ENCODE results near the gene SEMA4F.

DNA sequence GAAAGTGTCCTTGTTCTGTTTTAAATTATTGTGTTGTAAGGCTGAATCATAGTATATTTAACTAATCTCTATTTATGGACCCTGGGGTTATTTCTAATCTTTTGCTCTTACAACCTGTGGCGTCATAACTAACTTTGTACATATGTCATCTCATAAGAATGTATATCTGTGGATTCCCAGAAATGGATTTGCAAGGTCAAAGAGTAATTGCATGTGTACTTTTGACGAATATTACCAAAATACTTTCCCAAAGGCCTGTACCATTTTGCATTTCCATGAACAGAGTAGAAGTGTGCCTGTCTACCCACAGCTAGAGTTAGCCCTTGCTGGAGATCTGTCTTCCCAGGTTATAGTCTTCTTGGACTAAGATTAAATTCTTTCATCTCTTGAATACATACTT is 42.8 kb downstream of the SEMA4F start:
- TF ChIP-seq, protein P1, sequence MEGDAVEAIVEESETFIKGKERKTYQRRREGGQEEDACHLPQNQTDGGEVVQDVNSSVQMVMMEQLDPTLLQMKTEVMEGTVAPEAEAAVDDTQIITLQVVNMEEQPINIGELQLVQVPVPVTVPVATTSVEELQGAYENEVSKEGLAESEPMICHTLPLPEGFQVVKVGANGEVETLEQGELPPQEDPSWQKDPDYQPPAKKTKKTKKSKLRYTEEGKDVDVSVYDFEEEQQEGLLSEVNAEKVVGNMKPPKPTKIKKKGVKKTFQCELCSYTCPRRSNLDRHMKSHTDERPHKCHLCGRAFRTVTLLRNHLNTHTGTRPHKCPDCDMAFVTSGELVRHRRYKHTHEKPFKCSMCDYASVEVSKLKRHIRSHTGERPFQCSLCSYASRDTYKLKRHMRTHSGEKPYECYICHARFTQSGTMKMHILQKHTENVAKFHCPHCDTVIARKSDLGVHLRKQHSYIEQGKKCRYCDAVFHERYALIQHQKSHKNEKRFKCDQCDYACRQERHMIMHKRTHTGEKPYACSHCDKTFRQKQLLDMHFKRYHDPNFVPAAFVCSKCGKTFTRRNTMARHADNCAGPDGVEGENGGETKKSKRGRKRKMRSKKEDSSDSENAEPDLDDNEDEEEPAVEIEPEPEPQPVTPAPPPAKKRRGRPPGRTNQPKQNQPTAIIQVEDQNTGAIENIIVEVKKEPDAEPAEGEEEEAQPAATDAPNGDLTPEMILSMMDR (IDR thresholded peaks at IDR 0.05; ENCODE audit: low read depth, low read length): no peak
- no peak for TF ChIP-seq MAX (IDR thresholded peaks at IDR 0.05; ENCODE audit: low read depth, low read length)
